Mesenteric fat pad (tissue), 1 donor: ENCODE data around the gene ZNF816. TPM values are rescaled to one million over a fixed set of nuclear protein-coding genes. Genes with fewer than 3 reads are reported as not detected.
A peak's percentile ranks its signal among the peaks of the same experiment; 100 is the strongest.
"Not testable (repeated sequence)": the region's sequence is repeated elsewhere in the genome, so short reads cannot be mapped to it uniquely, and the experiment has no call there.

Experiments used
- DNase-seq: peaks from one replicate; pipeline ENCODE4 v3.0.0-alpha.2; 2020; ENCODE audit warnings: low spot score
- total RNA-seq: library from RNA; stranded (reverse); fragmentation: NEBNext Ultra II Directional; extraction: Animal tissue kit (Norgen Biotek cat#: 25700); gene quantifications from one replicate; pipeline ENCODE4 v1.2.1, GENCODE V29; 2021
- donor health status: DM: yes; HTN: yes; CAD: no.

The ZNF816 gene
- total RNA-seq, 1 donor from 2014 or later, result 4.8 TPM

GRCh38 chr19:52961981-52962380, 700 bp downstream of the ZNF816 start:
- DNase-seq, result no peak

- no peak for DNase-seq
These were observed 2.9 kb downstream of the ZNF816 start for GRCh38 chr19:52959613-52960295.

DNA sequence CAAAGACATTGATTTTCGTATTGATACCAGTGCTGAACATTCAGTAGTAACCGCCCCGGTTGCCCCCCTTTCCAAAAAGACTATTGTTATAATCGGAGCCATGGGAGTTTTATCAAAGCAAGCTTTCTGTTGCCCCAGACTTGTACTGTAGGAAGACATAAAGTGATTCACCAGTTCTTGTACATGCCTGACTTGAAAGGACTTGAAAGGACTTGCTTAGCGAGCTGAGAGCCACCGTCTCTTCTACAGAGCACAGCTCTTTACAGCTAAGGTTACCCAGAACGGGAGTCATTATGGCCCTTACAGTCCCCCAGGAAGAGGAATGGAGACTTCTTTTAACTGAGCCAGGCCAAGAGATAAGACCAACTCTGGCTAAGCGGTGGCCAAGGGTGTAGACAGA, 5.1 kb downstream of the ZNF816 start:
- no peak for DNase-seq

GRCh38 chr19:52956917-52957316, 5.8 kb downstream of the ZNF816 start:
- no peak for DNase-seq

DNA sequence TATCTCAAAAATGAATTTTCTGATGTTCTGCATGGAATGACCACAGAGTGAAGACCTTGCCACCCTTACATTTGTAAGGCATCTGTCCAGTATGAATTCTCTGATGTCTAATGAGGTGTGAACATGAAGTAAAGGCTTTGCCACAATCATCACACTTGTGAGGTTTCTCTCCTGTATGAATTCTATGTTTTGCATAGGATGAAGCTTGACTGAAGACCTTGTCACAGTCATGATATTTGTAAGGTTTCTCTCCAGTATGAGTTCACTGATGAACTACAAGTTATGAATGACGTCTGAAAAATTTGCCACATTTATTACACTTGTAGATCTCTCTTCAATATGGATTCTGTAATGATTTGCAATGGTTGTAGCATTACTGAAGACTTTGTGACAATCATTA, 13.3 kb downstream of the ZNF816 start:
- no peak for DNase-seq

GRCh38 chr19:52948025-52948770, 14.5 kb downstream of the ZNF816 start:
- DNase-seq, result no peak

- DNase-seq, result no peak
These were observed 16.1 kb downstream of the ZNF816 start for GRCh38 chr19:52946322-52947310.

DNA sequence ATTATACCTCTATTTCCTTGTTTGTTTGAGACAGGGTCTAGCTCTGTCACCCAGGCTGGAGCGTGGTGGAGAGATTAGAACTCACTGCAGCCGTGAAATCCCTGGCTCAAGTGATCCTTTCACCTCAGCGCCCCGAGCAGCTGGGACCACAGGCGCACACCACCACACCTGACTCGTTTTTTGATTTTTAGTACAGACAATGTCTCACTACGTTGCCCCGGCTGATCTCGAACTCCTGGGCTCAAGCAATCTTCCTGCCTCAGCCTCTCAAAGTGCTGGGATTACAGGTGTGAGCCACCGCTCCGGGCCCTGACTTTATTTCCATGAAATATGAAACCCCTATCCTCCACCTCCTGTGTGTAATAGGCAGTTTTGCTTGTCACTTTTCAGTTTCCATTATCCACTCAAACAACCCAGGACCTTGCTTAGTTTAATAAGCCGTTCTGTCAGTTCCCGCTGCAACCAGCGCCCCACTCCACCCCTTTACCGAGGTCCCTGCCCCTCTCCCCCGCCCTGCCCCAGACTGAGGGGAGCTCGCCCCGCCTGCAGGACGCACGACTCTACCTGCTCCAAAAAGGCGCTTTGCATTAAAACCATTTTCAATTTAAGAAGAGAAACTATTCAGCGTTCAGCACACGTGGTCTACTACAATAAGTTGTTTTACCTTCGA, 16.9 kb downstream of the ZNF816 start:
- DNase-seq, result no peak

DNA sequence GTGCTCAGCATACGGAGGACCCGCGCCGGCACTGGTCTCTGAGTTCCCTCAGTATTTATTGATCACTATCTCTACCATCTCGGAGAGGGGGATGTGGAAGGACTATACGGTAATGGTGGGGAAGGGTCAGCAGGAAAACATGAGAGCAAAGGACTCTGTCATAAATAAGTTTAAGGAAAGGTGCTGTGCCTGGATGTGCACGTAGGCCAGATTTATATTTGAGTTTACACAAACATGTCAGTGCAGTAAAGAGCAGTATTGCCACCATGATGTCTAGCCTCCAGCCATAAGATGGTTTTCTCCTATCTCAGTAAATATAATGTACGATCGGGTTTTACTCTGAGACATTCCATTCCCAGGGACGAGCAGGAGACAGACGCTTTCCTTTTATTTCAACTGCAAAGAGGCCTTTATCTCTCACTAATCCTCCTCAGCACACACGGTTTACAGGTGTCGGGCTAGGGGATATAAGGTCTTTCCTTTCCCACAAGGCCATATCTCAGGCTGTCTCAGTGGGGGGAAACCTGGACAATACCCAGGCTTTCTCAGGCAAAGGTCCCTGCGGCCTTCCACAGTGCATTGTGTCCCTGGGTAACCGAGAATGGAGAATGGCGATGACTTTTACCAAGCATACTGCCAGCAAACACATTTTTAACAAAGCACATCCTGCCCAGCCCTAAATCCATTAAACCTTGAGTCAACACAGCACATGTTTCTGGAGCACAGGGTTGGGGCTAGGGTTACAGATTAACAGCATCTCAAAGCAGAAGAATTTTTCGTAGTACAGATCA, 17.8 kb downstream of the ZNF816 start:
- DNase-seq, result not testable (repeated sequence)

GRCh38 chr19:52943884-52944643, 18.6 kb downstream of the ZNF816 start:
- no peak for DNase-seq

DNA sequence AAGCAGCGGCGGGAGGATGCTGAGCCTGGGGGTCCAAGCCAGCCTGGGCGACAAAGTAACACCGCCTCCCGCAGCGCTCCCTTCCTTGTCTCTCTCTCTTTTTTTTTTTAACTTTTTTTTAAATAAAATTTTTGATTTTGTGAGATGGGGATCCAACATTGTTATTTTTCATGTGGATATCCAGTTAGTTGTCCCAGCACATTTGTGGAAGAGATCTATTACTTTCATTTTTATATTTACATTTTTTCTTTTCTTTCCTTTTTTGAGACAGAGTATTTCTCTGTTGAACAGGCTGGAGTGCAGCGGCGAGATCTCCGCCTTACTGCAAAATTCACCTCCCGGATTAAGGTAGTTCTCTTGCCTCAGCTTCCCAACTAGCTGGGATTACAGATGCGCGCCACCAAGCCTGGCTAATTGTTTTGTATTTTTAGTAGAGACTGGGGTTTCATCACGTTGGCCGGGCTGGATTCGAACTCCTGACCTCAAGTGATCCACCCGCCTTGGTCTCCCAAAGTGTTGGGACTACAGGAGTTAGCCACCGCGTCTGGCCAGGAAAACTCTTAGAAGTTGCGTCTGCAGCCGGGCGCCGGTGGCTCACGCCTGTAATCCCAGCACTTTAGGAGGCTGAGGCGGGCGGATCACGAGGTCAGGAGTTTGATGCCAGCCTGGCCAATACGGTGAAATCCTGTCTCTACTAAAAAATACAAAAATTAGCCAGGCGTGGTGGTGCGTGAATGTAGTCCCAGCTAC, 19.4 kb downstream of the ZNF816 start:
- no peak for DNase-seq

DNA sequence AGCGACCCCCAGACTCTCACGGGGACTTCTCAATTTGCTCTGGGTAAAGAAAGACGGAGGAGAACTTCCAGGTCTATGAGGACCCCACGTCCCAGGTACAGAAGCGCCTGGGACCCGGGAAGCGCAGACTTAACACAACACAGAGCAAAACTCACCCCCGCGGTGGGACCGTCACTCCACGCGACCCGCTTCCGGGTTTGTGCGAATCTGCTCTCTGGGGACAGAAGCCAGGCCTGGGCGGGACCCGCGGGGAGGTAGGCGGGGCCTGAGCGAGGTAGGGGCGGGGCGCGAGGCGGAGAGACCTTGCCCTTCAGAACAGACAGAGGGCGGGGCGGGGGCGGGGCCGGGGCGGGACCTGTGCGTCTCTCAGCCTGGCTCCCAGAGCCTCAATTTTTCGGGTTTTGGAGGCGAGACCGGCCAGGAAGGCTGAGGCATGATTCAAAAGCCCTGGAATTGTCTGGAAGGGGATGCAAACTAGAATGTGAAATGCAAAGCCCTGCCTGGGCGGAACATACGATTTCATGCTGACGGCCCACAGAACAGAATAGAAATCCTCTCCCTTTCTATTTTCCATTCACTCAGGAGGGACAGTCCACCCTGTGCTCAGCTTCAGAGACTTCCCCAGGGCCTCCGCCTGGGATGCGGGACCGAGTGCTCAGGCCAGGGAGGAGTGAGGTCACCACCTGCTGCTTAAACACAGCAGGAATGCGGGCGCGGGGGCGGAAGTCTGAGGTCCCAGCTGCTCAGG, 20.1 kb downstream of the ZNF816 start:
- DNase-seq, result peak; percentile 97

DNA sequence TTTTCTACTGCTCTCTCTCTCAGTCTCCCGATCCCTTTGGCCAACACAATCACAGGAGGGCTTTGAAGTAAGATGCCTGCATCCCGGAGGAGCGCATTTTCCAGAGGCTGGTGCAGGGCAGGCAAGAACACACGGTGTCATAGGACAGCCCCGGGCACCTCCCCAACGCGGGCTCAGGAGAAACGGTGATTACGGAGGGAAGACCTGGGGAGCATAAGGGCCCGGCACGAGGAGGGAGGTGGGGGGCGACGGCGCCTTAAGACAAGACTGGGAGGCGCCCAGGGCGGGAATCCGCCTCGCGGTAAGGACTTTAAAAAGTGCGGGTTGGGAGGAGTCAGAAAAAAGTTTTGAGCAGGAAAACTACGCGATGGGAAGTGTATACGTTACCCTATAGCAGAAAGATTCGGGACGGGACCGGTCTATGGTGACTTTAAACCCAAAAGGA, 20.7 kb downstream of the ZNF816 start:
- no peak for DNase-seq

- DNase-seq, result not testable (repeated sequence)
These were observed 21.2 kb downstream of the ZNF816 start for GRCh38 chr19:52941523-52941922.

DNA sequence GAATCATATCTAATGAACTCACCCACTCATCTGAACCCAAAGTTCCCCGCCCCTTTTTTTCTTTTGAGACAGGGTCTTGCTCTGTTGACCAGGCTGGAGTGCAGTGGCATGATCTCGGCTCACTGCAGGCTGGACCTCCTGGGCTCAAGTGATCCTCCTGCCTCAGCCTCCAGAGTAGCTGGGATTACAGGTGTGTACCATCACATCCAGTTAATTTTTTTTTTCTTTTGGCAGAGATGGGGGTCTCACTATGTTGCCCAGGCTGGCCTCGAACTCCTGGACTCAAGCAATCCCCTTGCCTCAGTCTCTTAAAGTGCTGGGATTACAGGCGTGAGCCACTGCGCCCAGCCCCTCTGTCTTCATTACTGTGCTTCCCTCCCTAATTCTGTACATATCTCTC, 21.8 kb downstream of the ZNF816 start:
- not testable (repeated sequence) for DNase-seq

GRCh38 chr19:52938761-52939160, 23.9 kb downstream of the ZNF816 start:
- DNase-seq, result no peak

DNA sequence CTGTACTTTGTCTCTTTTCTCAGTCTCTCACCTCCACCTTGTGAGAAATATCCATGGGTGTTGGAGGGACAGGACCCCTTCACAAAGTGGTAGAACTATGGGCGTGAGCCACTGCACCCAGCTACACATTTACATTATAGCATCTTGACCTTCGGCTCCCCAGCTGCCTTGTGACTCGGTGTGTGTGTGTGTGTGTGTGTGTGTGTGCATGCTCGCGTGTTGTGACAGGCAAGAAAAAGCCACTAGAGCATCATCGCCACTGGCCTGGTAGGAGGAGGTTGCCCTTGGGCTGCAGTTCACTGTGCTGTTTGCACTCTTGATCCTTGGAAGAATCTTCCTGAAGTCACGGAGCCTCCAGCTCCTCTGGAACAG, 25.7 kb downstream of the ZNF816 start:
- no peak for DNase-seq
